Effector memory CD8-positive, alpha-beta T cell (primary cell): Measurements from ENCODE around the gene ZNF776.
"Not testable (repeated sequence)": the region's sequence is repeated elsewhere in the genome, so short reads cannot be mapped to it uniquely, and the experiment has no call there.

Experiments
- ATAC-seq: fragments of 150-1000 bp; cut with Tn5 transposase; replicated peaks from 2 replicates; pipeline ENCODE4 v1.10.0; 2021; ENCODE audit warnings: mild to moderate bottlenecking, moderate library complexity
- DNase-seq, 3 experiments: peaks; one replicate each; pipeline ENCODE4 v3.0.0; 2021
- H3K27ac Mint-ChIP-seq, 2 donors: one replicate each; pipeline ENCODE4 v1.8.0; 2022; ENCODE audit warnings: mild to moderate bottlenecking in 2 of 2, mixed read lengths in 2 of 2, moderate library complexity in 2 of 2
- H3K27me3 Mint-ChIP-seq, 2 donors: one replicate each; pipeline ENCODE4 v1.8.0; 2022; ENCODE audit warnings: mixed read lengths in 2 of 2
- H3K36me3 Mint-ChIP-seq: one replicate; pipeline ENCODE4 v1.8.0; 2022; ENCODE audit warnings: mild to moderate bottlenecking, moderate library complexity, mixed read lengths; ENCODE audit not compliant: insufficient read depth
- H3K4me1 Mint-ChIP-seq, 2 donors: one replicate each; pipeline ENCODE4 v1.8.0; 2022; ENCODE audit warnings: low read depth in 2 of 2, mixed read lengths in 2 of 2
- H3K4me3 Mint-ChIP-seq, 2 donors: one replicate each; pipeline ENCODE4 v1.8.0; 2022; ENCODE audit warnings: mild to moderate bottlenecking in 2 of 2, mixed read lengths in 2 of 2, moderate library complexity in 2 of 2
- H3K9me3 Mint-ChIP-seq, 2 donors: one replicate each; pipeline ENCODE4 v1.8.0; 2022; ENCODE audit warnings: mixed read lengths in 2 of 2

Gene ZNF776

DNA sequence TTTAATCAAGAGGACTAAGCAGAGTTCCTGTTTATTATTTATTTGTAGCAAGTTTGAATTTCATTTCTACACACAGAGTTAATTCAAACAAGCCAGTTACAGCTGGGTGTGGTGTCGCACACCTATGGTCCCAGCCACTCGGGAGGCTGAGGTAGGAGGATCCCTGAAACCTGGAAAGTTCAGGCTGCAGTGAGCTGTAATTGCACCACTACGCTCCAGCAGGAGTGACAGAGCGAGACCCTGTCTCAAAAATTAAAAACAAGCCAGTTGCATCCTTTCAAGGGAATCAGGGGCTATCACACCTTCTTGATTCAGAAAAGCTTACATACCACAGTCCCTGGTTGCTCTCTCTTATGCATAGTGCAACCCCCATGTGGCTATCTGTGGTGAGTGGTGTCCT, 42.7 kb downstream of the ZNF776 start:
- peaks cover 9 to 16% of the 10 kb centered on the region in 2 donors for H3K9me3 Mint-ChIP-seq
- peaks cover 27% of the 10 kb centered on the region for H3K36me3 Mint-ChIP-seq
- no peak overlapping the region for H3K4me3 Mint-ChIP-seq
- H3K27ac Mint-ChIP-seq = no peak overlapping the region
- H3K4me1 Mint-ChIP-seq = peaks cover 0 to 5% of the 10 kb centered on the region in 2 donors
- DNase-seq (no peak), ATAC-seq (no peak)
- no peaks in the 10 kb centered on the region for H3K27me3 Mint-ChIP-seq

DNA sequence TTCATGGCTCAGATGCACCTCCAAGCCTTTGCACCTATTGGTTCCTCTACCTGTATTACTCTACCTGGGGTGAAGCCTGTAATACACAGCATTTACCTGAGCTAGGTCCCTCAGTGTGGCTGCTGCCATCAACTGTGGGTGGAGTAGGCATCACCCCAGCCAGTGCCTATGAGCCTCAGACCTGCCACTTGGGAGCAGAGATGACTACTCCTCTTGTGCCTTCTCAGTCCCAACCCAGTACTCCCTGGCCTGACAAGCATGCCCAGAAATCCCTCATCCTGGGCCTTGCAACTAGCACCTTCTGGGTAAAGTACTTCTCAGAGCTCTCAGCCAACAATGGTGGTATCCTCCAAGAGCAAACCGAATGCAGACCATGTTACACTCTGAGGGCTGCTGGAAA, 50.0 kb downstream of the ZNF776 start:
- not testable (repeated sequence) for H3K27ac Mint-ChIP-seq, DNase-seq, H3K4me1 Mint-ChIP-seq, H3K4me3 Mint-ChIP-seq, ATAC-seq, H3K9me3 Mint-ChIP-seq, H3K27me3 Mint-ChIP-seq
- peaks cover 12% of the 10 kb centered on the region for H3K36me3 Mint-ChIP-seq

DNA sequence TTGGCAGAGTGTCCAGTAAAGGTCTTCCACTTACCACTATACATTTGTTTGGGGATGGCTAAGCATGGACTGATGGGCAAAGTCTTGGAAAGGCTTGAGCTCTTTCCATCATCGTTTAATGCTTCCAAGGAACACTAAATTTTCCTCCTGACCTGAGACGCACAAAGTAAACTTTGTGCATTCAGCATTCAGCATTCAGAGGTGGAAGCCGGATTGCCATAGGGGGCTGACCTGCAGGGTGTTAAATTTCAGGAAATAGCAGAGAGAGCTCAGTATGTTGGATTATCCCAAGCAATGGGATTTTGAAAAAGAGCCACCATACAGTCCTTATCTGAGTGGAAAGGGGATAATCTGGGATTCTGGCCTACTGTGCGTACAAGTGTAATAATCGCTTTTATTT, 54.1 kb downstream of the ZNF776 start:
- ATAC-seq (no peak), DNase-seq (no peak)
- no peak overlapping the region for H3K27ac Mint-ChIP-seq
- no peak overlapping the region for H3K4me3 Mint-ChIP-seq
- no peaks in the 10 kb centered on the region for H3K27me3 Mint-ChIP-seq
- peaks cover under 1% of the 10 kb centered on the region for H3K36me3 Mint-ChIP-seq
- H3K4me1 Mint-ChIP-seq = peaks cover 7 to 8% of the 10 kb centered on the region in 2 donors
- H3K9me3 Mint-ChIP-seq = no peaks in the 10 kb centered on the region

DNA sequence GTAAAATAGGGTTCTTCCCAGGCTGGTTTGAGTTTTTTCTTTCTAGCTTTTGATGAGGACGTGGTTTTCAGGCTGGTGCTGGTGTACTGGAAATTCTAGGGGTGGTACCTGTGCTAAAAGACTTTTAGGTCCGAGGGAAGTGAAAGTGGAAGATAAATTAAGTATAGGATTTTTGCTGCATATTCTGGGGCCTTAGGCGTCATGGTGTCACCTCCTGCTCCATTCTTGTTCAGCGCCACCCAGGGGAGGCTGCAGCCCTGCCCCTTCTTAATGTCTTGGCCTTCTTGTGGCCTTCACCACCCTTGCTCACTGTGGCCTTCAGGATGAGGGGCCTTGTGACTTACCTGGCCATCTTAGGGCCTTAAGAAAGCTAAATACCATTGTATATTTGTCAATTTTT, 55.7 kb downstream of the ZNF776 start:
- H3K36me3 Mint-ChIP-seq = no peaks in the 10 kb centered on the region
- H3K9me3 Mint-ChIP-seq = no peaks in the 10 kb centered on the region
- no peak overlapping the region for H3K27ac Mint-ChIP-seq
- no peaks in the 10 kb centered on the region for H3K27me3 Mint-ChIP-seq
- peaks cover 7 to 8% of the 10 kb centered on the region in 2 donors for H3K4me1 Mint-ChIP-seq
- no peak for ATAC-seq
- no peak overlapping the region for H3K4me3 Mint-ChIP-seq
- DNase-seq = no peak

DNA sequence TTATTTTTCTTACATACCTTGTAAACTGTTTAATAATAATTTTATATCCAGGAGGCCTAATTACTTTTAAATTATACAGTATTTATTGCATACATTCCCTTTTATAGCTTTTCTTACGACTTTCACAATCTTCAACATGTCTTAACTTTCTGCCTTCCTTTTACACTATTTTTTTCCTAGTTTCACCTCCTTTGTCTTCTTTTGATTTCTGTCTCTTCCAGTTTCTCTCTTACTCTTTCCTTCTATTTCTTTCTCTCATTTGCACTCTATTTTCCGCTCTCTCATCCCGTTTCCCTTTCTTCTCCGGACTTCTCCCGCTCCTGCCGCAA, 56.6 kb downstream of the ZNF776 start:
- Mint-ChIP-seq H3K4me1 (peaks cover 7 to 8% of the 10 kb centered on the region in 2 donors), H3K27me3 (no peaks in the 10 kb centered on the region), H3K27ac (peak overlapping the region in 1 of 2 donors; percentile 24), H3K4me3 (peak overlapping the region in 1 of 2 donors; percentile 42), H3K9me3 (no peaks in the 10 kb centered on the region), H3K36me3 (no peaks in the 10 kb centered on the region)
- ATAC-seq (no peak), DNase-seq (no peak)

DNA sequence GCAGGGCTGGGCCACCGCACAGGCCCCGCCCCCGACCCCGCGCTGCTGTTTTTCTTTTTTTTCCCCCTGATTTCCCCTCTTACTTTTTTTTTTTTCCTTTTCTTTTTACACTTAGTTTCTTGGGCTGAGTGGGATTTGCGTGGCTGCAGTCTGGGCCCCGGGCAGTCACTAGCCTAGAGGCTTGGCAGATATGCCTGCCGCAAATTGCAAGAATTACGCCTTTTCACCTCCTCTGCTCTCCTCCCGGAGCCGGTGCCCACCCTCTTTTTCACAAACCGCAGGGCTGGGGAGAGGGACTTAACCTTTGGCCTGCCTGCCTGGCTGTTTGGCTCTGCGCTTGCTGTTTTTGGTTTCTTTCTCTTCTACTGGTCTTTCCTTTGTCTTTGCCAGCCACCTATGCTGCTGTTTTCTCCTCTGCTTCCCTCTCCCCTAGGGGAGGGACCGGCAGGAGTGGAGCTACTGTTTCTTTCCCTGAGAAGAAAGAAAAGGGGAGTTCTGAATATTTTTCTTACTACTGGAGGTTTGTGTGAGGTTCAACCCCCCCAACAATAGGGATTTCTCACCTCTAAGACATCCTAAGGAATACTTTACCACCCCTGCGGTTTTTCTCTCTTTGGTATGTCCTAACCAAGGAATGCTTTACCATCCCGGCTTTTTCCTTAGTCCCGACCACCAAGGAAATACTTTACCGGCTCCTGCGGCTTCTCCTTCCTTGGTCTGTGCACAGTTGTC, 57.1 kb downstream of the ZNF776 start:
- Mint-ChIP-seq H3K9me3 (no peaks in the 10 kb centered on the region), H3K27ac (peak overlapping the region in 1 of 2 donors; percentile 24), H3K4me1 (peaks cover 7 to 8% of the 10 kb centered on the region in 2 donors), H3K27me3 (no peaks in the 10 kb centered on the region), H3K36me3 (no peaks in the 10 kb centered on the region), H3K4me3 (peak overlapping the region; percentile 27 to 42)
- DNase-seq (no peak), ATAC-seq (no peak)

DNA sequence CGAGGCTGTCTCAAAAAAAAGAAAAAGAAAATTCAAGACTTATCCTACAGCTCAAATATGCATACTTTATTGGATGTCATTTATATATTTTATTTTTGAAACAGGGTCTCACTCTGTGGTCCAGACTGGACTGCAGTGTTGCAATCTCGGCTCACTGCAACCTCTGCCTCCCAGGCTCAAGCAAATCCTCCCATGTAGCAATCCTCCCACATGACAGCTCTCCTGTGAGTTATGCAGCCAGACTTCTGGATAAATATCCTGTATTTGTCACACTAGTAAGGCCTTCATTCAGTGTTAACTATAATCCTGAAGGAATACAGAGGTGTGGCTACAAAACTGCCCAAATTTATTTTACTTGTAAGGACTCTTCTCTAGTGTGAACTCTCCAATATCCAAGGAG, 60.9 kb downstream of the ZNF776 start:
- H3K27ac Mint-ChIP-seq = no peak overlapping the region

More for the DNA sequence above, 60.9 kb downstream of the ZNF776 start:
- Mint-ChIP-seq H3K27me3 (no peaks in the 10 kb centered on the region), H3K36me3 (peaks cover 9% of the 10 kb centered on the region), H3K4me1 (peaks cover 14 to 20% of the 10 kb centered on the region in 2 donors), H3K4me3 (no peak overlapping the region), H3K9me3 (no peaks in the 10 kb centered on the region)
- DNase-seq (no peak), ATAC-seq (no peak)
